Stomach (tissue), 9 donors: Measurements from ENCODE around the gene ADAM29. TPM values are rescaled to one million over a fixed set of nuclear protein-coding genes. Genes with fewer than 3 reads are reported as not detected.
"Not testable (repeated sequence)": the region's sequence is repeated elsewhere in the genome, so short reads cannot be mapped to it uniquely, and the experiment has no call there.

ENCODE experiments used
- DNase-seq, 2 donors: peaks; one replicate each; pipeline versions ENCODE4 v3.0.0 to v3.0.0-alpha.2; 2013 to 2019
- H3K27ac ChIP-seq, 5 donors: fragments of 200-600 bp in 4 of 5; sonication (generic) in 4 of 5; one replicate each; pipeline ENCODE4 v1.5.1; 2013 to 2019; ENCODE audit warnings: mild to moderate bottlenecking in 1 of 5, moderate library complexity in 1 of 5
- H3K27me3 ChIP-seq, 3 donors: fragments of 200-600 bp; sonication (generic); one replicate each; pipeline ENCODE4 v1.5.1; 2017 to 2019; ENCODE audit warnings: mixed run types in 1 of 3
- H3K36me3 ChIP-seq, 4 donors: fragments of 200-600 bp; sonication (generic); 1 replicate in 3 of 4; 2 replicates in 1 of 4; pipeline ENCODE4 v1.5.1; 2016 to 2019
- H3K4me1 ChIP-seq, 4 donors: fragments of 200-600 bp; sonication (generic); one replicate each; pipeline ENCODE4 v1.5.1; 2016 to 2019
- H3K4me3 ChIP-seq, 4 donors: fragments of 200-600 bp; sonication (generic) in 3 of 4; one replicate each; pipeline ENCODE4 v1.5.1; 2016 to 2019; ENCODE audit warnings: mild to moderate bottlenecking in 1 of 4
- H3K9me3 ChIP-seq, 4 donors: fragments of 200-600 bp; sonication (generic); one replicate each; pipeline ENCODE4 v1.5.1; 2016 to 2019
- EP300 ChIP-seq: sonication (generic); formaldehyde crosslinking; IDR thresholded peaks from one replicate; pipeline ENCODE4 v1.6.1; 2017; ENCODE audit warnings: antibody characterized with exemption
- POLR2A ChIP-seq, 4 donors: fragments of 450-650 bp; IDR thresholded peaks; one replicate each; pipeline ENCODE4 v1.6.1; 2016; ENCODE audit warnings: antibody characterized with exemption in 4 of 4, control low read depth in 2 of 4, mild to moderate bottlenecking in 1 of 4, moderate library complexity in 1 of 4
- POLR2AphosphoS5 ChIP-seq, 3 donors: sonication (generic); formaldehyde crosslinking; IDR thresholded peaks; one replicate each; pipeline ENCODE4 v1.6.1; 2016; ENCODE audit warnings: antibody characterized with exemption in 3 of 3
- WGBS, 5 donors: extraction: QIAGEN DNeasy Blood & Tissue Kit in 3 of 5; methylation state at CpG; one replicate each; pipeline versions ENCODE4 v1.1.5 to v1.1.7; 2013 to 2018; 5-methylcytosine and 5-hydroxymethylcytosine counted together
- intact Hi-C: fragments of 100-400 bp; cut with DNase I; formaldehyde crosslinking; loops from one replicate; pipeline ENCODE4 v1.15.1; 2023; ENCODE audit warnings: low total_unique reads
- polyA plus RNA-seq, 3 donors: library from polyadenylated mRNA; stranded (reverse); fragments of 200-250 nt; gene quantifications; one replicate each; pipeline ENCODE4 v1.2.3, GENCODE V29; 2013
- total RNA-seq, 5 donors: library from RNA; depleted of rRNA; stranded (reverse); fragments of >200 nt; gene quantifications; one replicate each; pipeline versions ENCODE4 v1.1.0 to v1.2.3, GENCODE V29; 2014 to 2016
- TF ChIP-seq, protein P1 (sequence below), 7 experiments: fragments of 450-650 bp in 4 of 7; fragments of 200-600 bp in 3 of 7; sonication (generic) in 3 of 7; IDR thresholded peaks; one replicate each; pipeline ENCODE4 v1.5.1; 2016 to 2019; ENCODE audit warnings: antibody characterized with exemption in 7 of 7, control low read depth in 2 of 7, mild to moderate bottlenecking in 1 of 7
- donor health status: healthy with polysubstance abuse.
- donor health status: Bipolar disorder and iron deficiency.
- donor health status: healthy.

The ADAM29 gene
- total and polyA plus RNA-seq, 8 donors = not detected

DNA sequence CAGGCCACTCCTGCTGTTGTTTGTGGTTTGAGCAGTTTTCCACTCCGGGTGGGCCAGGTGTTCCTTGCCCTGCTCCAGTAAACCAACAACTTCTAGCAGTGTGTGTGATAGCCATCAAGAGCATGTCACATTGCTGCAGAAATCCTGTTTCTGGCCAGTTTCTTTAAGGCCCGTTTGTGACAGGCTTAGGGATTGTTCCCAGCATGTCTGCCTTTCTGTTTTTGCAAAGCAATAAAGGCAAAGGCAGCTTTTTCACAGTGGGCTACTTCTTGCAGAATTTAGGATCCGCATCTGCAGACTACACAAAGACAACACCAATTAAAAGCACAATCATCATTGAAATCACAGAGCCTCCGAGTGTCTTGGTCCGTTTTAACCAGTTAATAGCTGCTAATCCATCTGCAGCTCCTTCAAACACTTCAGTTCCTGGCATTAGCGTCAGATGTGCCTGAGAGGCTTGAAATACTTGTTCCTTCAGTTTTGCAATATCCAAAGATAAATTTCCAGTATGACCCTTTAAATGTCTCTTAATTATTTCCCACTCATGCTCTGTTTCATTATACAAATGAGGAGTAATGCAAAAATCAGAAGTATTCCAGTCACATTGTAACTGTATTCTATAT lies 65.1 kb downstream of the ADAM29 start:
- 53 to 61% (median 59%) methylated on average over 6 of the region's 6 CpGs for WGBS, 5 donors

GRCh38 chr4:174983870-174984269 lies 65.7 kb downstream of the ADAM29 start:
- intact Hi-C loops, H3K4me1 ChIP-seq: not testable (repeated sequence)
- 23 to 71% (median 46%) methylated on average over 1 to 2 of the region's 5 CpGs for WGBS, 5 donors

More for the DNA sequence above, 65.1 kb downstream of the ADAM29 start:
- Histone ChIP-seq H3K27me3 (no peaks in the 10 kb centered on the region), H3K9me3 (peaks cover 10 to 33% (median 19%) of the 10 kb centered on the region in 4 donors), H3K36me3 (no peaks in the 10 kb centered on the region), H3K4me1 (no peaks in the 10 kb centered on the region), H3K27ac (no peak overlapping the region), H3K4me3 (no peak overlapping the region)
- TF ChIP-seq EP300 = no peak
- TF ChIP-seq, protein P1, sequence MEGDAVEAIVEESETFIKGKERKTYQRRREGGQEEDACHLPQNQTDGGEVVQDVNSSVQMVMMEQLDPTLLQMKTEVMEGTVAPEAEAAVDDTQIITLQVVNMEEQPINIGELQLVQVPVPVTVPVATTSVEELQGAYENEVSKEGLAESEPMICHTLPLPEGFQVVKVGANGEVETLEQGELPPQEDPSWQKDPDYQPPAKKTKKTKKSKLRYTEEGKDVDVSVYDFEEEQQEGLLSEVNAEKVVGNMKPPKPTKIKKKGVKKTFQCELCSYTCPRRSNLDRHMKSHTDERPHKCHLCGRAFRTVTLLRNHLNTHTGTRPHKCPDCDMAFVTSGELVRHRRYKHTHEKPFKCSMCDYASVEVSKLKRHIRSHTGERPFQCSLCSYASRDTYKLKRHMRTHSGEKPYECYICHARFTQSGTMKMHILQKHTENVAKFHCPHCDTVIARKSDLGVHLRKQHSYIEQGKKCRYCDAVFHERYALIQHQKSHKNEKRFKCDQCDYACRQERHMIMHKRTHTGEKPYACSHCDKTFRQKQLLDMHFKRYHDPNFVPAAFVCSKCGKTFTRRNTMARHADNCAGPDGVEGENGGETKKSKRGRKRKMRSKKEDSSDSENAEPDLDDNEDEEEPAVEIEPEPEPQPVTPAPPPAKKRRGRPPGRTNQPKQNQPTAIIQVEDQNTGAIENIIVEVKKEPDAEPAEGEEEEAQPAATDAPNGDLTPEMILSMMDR (IDR thresholded peaks at IDR 0.05) = no peak
- no peak for TF ChIP-seq POLR2AphosphoS5 (IDR thresholded peaks at IDR 0.05)
- TF ChIP-seq POLR2A (IDR thresholded peaks at IDR 0.05) = no peak
- no peak for DNase-seq
- intact Hi-C loops = no loop called here

GRCh38 chr4:174989791-174990190 lies 71.6 kb downstream of the ADAM29 start:
- intact Hi-C loops = no loop called here
- Histone ChIP-seq H3K36me3 (no peaks in the 10 kb centered on the region), H3K27me3 (no peaks in the 10 kb centered on the region), H3K4me1 (no peaks in the 10 kb centered on the region), H3K27ac (no peak overlapping the region), H3K4me3 (no peak overlapping the region), H3K9me3 (peaks cover 10 to 28% (median 15%) of the 10 kb centered on the region in 4 donors)
- no peak for DNase-seq
- 44 to 77% (median 72%) methylated on average over 8 of the region's 8 CpGs for WGBS, 5 donors
- no peak for TF ChIP-seq EP300

More at GRCh38 chr4:174983870-174984269, 65.7 kb downstream of the ADAM29 start:
- not testable (repeated sequence) for H3K27ac ChIP-seq, DNase-seq, H3K4me3 ChIP-seq, H3K36me3 ChIP-seq, H3K27me3 ChIP-seq
- peaks cover 10 to 33% (median 19%) of the 10 kb centered on the region in 4 donors for H3K9me3 ChIP-seq

DNA sequence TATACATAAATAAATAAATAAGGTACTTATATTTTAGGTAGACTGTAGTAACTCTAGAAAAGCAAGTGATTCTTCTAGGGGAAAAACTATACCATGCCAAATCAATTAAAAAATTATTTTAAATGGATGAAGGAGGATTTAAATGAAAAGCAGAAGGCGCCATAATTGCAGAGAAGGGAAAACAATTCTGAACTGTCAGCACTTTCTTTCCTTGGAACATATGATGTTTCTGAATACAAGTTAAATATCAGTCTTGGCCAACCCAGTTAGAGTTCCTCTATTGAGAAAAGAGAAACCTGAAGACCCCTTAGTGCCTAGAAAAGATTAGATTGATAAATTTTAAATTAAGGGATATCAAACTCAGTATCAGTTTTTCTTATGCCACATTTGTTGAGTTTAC lies 75.8 kb downstream of the ADAM29 start:
- intact Hi-C loops = no loop called here
- TF ChIP-seq POLR2A (IDR thresholded peaks at IDR 0.05) = no peak
- no peak for TF ChIP-seq EP300
- TF ChIP-seq POLR2AphosphoS5 (IDR thresholded peaks at IDR 0.05) = no peak
- TF ChIP-seq, protein P1 (IDR thresholded peaks at IDR 0.05) = no peak
- H3K4me3 ChIP-seq = no peak overlapping the region
- DNase-seq = no peak
- H3K27me3 ChIP-seq = no peaks in the 10 kb centered on the region
- 79 to 97% (median 95%) methylated on average over 1 of the region's 1 CpG for WGBS, 5 donors
- H3K4me1 ChIP-seq = no peaks in the 10 kb centered on the region
- H3K36me3 ChIP-seq = no peaks in the 10 kb centered on the region
- H3K9me3 ChIP-seq = peaks cover 0 to 9% (median 0%) of the 10 kb centered on the region in 4 donors
- H3K27ac ChIP-seq = no peak overlapping the region

DNA sequence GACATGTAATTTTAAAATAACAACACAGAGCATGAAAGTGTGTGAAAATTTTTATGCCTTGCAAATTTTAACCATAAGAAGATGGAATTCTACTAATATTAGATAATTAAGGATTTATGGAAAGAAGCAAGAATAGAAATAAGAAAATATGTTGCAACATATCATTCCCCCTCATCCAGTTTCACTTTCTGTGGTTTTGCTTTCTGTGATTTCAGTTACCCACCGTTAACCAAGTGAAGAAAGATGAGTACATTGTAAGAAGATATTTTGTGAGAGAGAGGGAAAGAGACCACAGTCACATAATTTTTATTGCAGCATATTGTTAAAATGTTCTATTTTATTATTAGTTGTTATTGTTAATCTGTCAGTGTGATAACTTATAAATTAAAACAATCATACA lies 77.9 kb downstream of the ADAM29 start:
- Histone ChIP-seq H3K4me1 (no peaks in the 10 kb centered on the region), H3K27me3 (no peaks in the 10 kb centered on the region), H3K36me3 (no peaks in the 10 kb centered on the region), H3K4me3 (no peak overlapping the region), H3K27ac (no peak overlapping the region), H3K9me3 (peaks cover 0 to 8% (median 0%) of the 10 kb centered on the region in 4 donors)
- 58 to 82% (median 75%) methylated on average over 1 of the region's 1 CpG for WGBS, 5 donors
- intact Hi-C loops = no loop called here
- TF ChIP-seq POLR2AphosphoS5 (IDR thresholded peaks at IDR 0.05) (no peak), EP300 (no peak), POLR2A (IDR thresholded peaks at IDR 0.05) (no peak)
- TF ChIP-seq, protein P1 (IDR thresholded peaks at IDR 0.05) = no peak
- DNase-seq = no peak
